Dermis microvascular lymphatic vessel endothelial cell (primary cell): ENCODE data around the gene RADIL. TPM values are rescaled to one million over a fixed set of nuclear protein-coding genes. Genes with fewer than 3 reads are reported as not detected.

Experiments used
- DNase-seq, 2 donors: peaks; one replicate each; pipeline versions ENCODE4 v3.0.0 to v3.0.0-alpha.2; 2010; ENCODE audit warnings: low read depth in 2 of 2
- total RNA-seq: library from RNA; depleted of rRNA; stranded (reverse); fragments of >200 nt; gene quantifications from 2 replicates; pipeline ENCODE4 v1.2.1, GENCODE V29; 2014

Gene RADIL
- total RNA-seq, 1 donor from 2014 or later = 1.7 TPM

- no peak for DNase-seq
These were observed 104.4 kb downstream of the RADIL start for GRCh38 chr7:4779118-4779517.

GRCh38 chr7:4775848-4776623, 107.5 kb downstream of the RADIL start:
- DNase-seq = peak in 1 of 2 donors; percentile 79

GRCh38 chr7:4775250-4775847, 108.2 kb downstream of the RADIL start, which contains the start of gene AP5Z1:
AP5Z1 (plus strand) TSS chr7:4775623; CDS start chr7:4775716, 93 bp downstream.
- peak; percentile 91 to 97 for DNase-seq

GRCh38 chr7:4774658-4775249, 108.8 kb downstream of the RADIL start:
- DNase-seq = peak; percentile 69 to 76

GRCh38 chr7:4774007-4774406, 109.5 kb downstream of the RADIL start:
- no peak for DNase-seq

GRCh38 chr7:4772306-4772705, 111.2 kb downstream of the RADIL start:
- no peak for DNase-seq

- DNase-seq = no peak
These were observed 111.8 kb downstream of the RADIL start for GRCh38 chr7:4771737-4772136.

- DNase-seq = no peak
These were observed 112.6 kb downstream of the RADIL start for GRCh38 chr7:4770886-4771285.

GRCh38 chr7:4769761-4770160, 113.8 kb downstream of the RADIL start:
- peak in 1 of 2 donors; percentile 69 for DNase-seq

GRCh38 chr7:4768597-4769569, 114.6 kb downstream of the RADIL start:
- DNase-seq = no peak

GRCh38 chr7:4766666-4767519, 116.6 kb downstream of the RADIL start:
- DNase-seq = no peak

GRCh38 chr7:4765776-4766490, 117.6 kb downstream of the RADIL start:
- no peak for DNase-seq

- DNase-seq = no peak
These were observed 119.0 kb downstream of the RADIL start for GRCh38 chr7:4764402-4765007.

- DNase-seq = no peak
These were observed 119.7 kb downstream of the RADIL start for GRCh38 chr7:4763794-4764185.

GRCh38 chr7:4763091-4763793, 120.3 kb downstream of the RADIL start:
- DNase-seq = no peak

GRCh38 chr7:4762121-4763055, 121.1 kb downstream of the RADIL start:
- no peak for DNase-seq

- no peak for DNase-seq
These were observed 122.6 kb downstream of the RADIL start for GRCh38 chr7:4760952-4761351.

- no peak for DNase-seq
These were observed 124.3 kb downstream of the RADIL start for GRCh38 chr7:4759211-4759610.
